GM12872 (cell line): ENCODE data around the gene PFDN1.

Source experiments
- TF ChIP-seq, protein P1 (sequence below): IDR thresholded peaks from 3 replicates; pipeline ENCODE4 v1.5.1; 2011; ENCODE audit warnings: low read depth, mild to moderate bottlenecking, low read length, moderate library complexity; ENCODE audit not compliant: insufficient read depth

PFDN1 gene

GRCh38 chr5:140205952-140206351 is 96.9 kb downstream of the PFDN1 start:
- TF ChIP-seq, protein P1, sequence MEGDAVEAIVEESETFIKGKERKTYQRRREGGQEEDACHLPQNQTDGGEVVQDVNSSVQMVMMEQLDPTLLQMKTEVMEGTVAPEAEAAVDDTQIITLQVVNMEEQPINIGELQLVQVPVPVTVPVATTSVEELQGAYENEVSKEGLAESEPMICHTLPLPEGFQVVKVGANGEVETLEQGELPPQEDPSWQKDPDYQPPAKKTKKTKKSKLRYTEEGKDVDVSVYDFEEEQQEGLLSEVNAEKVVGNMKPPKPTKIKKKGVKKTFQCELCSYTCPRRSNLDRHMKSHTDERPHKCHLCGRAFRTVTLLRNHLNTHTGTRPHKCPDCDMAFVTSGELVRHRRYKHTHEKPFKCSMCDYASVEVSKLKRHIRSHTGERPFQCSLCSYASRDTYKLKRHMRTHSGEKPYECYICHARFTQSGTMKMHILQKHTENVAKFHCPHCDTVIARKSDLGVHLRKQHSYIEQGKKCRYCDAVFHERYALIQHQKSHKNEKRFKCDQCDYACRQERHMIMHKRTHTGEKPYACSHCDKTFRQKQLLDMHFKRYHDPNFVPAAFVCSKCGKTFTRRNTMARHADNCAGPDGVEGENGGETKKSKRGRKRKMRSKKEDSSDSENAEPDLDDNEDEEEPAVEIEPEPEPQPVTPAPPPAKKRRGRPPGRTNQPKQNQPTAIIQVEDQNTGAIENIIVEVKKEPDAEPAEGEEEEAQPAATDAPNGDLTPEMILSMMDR: no peak

DNA sequence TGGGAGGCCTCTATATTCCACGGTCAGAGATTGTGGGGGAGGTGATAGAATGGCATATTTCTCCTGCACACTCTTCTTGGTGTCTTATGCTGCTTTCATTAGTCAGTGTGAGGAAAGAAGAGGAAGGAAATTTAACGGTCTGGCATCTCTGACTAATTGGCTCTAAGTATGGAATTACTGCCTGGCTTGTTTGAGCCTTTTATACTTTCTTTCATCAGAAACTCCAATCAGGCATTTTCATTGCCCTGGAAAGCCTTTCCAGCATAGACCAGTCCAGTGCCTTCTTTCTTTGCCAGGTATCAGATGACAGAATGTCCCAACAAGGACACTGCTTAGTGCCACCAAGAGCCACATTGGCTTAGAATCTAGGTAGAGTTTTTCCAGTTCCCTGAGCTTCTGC is 97.7 kb downstream of the PFDN1 start:
- TF ChIP-seq, protein P1: no peak

GRCh38 chr5:140202610-140203009 is 100.3 kb downstream of the PFDN1 start:
- TF ChIP-seq, protein P1: no peak

- TF ChIP-seq, protein P1: no peak
These were observed 100.8 kb downstream of the PFDN1 start for GRCh38 chr5:140202078-140202477.

DNA sequence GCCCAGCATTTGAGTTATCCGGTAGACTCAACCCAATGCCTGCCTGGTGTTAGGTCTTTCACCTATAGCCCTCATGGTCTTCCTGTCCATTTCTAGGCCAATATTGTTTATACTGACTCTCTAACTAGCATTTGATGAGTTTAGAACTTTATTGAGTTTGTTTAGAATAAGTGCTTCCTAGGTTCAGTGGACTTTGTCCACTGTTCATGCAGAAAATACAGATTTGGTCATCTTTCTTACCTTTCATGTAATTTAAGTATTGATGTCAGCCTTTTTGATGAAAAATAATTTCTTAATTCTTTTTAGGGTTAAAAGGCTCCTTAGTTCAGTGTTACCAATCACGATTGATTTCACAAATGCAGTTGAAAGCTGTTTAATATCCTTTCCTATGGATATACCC is 105.9 kb downstream of the PFDN1 start:
- TF ChIP-seq, protein P1: no peak

DNA sequence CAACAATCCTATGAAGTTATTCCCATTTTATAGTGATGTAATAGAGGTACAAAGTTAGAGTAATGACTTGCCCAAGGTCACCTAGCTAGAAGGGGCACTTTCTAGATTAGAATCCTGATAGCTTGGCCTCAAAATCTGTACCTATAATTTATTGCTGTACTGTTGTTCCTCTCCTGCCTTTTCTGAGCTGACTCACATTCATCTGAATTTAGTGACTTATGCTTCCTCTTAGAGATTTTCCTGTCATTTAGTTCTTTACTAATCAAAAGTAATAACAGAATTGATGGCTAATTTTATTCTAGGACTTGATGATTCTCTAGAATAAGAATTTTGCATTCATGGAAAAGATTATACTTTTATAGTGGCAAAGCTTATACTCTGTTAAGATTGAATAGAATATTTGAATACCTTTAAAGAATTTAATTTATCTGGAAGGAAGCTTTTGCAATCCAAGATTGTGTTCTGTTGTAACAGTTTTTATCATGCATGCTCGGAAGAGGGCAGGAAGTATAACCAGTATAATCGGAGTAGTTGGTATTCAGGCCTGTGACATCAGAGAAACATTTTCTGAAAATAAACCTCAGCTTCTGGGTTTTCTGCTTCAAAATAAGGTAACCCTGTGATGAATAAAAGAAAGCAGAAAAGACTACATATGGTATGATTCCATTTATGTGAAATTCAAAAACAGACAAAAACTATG is 106.6 kb downstream of the PFDN1 start:
- TF ChIP-seq, protein P1: no peak
